Stimulated activated CD8-positive, alpha-beta memory T cell treated with anti-CD3 and anti-CD28 coated beads, Interleukin-7, amount 100 ng/mL, for 24 hours (primary cell): ENCODE measurements around the gene FPR1.

ENCODE experiments used
- DNase-seq: peaks from one replicate; pipeline ENCODE4 v3.0.0-alpha.2; 2020; ENCODE audit warnings: low read depth

The FPR1 gene

DNA sequence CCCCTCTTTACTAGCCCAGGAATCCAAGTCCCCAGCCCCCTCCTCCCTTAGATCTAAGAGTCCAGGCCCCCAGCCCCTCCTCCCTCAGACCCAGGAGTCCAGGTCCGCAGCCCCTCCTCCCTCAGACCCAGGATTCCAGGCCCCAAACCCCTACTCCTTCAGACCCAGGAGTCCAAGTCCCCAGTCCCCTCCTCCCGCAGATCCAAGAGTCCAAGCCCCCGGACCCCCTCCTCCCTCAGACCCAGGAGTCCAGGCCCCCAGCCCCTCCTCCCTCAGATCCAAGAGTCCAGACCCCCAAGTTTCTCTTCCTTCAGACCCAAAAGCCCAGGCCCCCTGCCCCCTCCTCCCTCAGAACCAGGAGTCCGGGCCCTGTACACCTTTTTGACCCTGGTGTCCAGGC, 47.1 kb downstream of the FPR1 start:
- no peak for DNase-seq

DNA sequence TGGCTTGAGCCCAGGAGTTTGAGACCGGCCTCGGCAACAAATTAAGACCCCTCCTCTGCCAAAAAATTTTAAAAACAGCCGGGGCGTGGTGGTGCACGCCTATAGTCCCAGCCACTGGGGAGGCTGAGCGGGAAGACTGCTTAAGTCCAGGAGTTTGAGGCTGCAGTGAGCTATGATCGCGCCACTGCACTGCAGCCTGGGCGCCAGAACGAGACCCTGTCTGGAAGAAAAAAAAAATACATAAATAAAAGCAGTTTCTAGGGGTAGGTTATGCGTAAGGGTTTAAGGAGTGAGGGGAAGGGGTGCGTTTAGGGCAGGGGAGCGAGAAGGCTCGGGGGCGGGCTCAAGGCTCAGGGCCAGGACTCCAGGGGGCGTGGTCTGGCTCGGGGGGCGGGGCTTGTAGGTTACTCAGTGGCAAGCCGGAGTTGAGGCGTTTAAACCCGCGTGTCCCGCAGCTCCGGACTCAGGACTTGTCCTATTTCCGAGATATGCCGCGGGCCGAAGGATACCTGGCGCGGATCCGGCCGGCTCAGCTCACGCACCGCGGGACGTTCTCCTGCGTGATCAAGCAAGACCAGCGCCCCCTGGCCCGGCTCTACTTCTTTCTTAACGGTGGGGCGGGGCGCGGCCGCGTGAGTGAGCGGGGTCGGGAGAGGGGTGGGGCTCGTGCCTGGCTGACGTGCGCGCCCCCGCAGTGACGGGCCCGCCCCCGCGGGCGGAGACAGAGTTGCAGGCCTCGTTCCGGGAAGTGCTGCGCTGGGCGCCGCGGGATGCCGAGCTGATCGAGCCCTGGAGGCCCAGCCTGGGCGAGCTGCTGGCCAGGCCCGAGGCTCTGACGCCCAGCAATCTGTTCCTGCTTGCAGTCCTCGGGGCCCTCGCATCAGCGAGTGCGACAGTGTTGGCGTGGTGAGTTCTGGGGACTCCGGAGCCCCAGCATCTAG, 47.8 kb downstream of the FPR1 start:
- DNase-seq = peak; percentile 91

DNA sequence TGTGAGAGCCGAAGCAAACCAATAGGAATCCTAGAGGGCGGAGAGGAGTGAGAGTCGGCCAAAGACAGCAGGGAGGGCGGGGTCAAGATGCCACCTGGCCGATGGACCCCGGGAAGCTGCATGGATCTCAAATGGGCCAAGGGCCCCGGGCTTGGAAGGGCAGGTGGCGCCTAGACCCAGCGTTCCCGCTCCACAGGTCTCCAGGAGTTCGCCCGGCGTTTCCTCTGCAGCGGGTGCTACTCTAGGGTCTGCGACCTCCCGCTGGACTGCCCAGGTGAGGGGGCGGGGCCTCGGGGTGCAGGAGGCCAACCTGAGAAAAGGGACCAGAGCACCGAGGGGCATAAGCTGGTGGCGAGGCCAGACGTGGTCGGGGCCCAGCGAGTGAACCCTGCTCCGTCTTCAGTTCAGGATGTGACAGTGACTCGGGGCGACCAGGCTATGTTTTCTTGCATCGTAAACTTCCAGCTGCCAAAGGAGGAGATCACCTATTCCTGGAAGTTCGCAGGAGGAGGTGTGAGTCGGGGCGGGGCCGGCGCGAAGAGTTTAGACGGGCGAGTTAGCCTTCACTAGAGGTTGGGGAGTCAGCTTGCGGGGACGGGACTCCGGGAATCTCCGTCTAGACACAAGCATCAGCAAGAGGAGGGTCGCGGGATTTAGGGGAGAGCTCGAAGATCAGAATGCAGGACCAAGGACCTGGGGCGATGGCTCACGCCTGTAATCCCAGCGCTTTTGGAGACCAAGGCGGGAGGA, 48.7 kb downstream of the FPR1 start:
- no peak for DNase-seq

DNA sequence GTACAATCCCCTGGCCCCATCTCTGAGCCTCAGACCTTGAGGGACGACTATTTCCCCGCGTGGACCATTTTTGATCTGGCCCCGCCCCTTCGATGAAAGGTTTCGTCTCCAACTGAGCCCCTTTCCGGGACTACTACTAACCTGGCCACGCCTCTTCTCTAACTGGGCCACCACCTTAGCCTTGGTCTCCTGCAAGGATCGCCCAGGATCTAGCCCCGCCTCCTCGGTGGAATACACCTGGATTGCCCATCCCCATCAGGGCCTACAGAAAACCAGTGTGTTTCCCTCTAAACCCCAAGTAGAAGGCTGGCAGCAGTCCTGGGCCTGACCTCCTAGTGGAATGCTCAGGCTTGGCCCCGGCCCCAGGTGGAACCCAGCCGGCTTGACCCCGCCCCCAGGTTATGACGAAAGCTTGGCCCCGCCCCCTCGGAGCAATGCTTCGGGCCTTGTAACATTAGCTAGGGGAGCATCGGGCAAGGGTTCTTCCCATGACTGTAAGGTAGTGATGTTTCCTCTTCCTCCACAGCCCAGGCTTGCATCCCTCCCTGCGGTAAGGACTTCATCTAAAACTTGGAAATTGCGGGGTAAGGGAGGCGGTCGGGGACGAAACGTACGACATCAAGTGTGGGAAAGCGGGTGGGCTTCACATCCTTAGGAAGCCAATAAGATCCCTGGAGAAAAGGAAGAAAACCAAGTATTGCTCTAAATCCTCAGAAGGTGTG, 49.4 kb downstream of the FPR1 start:
- DNase-seq = no peak

DNA sequence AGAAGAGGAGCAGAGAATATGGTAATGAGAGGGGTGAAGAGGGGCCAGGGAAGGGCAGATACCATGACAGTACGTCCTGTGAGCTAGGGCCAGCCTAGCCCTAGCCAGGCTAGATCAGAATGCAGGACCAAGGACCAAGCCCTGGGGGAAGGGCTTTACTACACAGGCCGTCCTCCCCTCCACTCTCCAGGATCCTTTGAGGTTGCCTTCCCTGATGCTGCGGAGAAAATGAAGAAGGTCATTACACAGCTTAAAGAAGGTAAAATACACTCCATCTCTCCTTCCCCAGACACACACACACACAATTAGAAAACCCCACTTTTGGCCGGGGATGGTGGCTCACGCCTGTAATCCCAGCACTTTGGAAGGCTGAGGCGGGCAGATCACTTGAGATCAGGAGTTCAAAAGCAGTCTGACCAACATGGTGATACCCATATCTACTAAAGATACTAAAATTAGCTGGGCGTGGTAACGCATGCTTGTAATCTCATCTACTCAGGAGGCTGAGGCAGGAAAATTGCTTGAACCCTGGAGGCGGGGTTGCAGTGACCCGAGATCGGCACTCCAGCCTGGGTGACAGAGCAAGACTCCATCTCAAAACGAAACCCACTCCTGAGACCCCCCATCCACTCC, 50.1 kb downstream of the FPR1 start:
- DNase-seq = no peak

DNA sequence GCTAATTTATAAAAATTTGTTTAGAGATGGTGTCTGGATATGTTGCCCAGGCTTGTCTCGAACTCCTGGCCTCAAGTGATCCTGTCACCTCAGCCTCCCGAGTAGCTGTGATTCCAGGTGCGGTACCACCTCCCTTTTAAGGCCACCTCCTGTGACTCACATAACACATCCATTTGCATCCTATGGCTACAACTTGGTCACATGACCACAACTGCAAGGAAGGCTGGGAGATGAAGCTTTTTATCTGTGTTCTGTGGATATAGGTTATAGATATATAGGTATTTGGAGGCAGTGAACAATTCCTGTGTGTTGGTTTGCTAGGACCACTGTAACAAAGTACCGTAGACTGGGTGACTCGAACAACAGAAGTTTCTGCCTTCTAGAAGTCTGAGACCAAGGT, 52.5 kb downstream of the FPR1 start:
- no peak for DNase-seq

DNA sequence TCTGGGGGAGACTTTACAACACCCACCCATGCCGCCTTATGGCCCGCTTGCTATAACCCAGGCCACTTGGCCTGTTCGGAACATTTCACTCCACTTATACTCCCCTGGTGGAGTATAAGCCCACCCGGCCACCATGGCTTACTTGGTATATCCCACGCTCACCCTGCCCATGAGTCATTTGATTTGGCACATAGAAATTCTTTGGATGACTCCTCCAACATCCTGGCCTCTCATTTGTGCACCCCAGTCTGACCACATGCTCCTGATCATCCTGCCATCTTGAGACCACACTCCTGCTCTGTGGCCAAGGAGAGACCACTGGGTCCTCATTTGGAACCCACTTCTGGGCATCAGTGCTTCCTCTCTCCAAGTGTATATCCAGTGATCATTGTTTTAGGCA, 53.4 kb downstream of the FPR1 start:
- DNase-seq = no peak

DNA sequence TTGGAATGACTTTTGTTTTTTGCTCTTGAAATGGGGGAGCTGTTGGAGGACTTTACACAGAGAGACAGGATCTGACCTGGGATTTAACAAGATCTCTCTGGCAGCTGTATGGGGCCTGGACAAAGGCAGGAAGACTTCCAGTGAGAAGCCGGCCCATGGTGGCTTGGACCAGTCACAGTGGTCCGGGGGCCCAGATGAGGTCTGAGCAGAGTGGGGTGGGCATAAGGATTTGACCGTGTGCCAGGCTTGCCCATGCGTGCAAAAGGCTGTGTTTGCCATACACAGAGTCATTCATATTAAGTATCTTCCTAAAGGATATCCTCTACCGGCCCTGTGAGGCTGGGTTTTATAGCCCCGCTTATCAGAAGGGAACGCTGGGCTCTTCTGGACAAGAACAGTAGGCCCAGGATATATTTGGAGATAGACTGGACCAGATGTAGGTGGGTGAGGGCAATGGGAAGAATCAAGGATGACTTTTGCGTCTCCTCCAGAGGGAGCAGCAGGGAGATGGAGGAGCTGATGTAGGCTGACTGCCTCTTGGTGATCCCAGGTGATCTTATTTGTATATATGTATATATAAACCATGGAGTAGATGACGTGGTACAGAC, 54.4 kb downstream of the FPR1 start:
- DNase-seq = no peak

DNA sequence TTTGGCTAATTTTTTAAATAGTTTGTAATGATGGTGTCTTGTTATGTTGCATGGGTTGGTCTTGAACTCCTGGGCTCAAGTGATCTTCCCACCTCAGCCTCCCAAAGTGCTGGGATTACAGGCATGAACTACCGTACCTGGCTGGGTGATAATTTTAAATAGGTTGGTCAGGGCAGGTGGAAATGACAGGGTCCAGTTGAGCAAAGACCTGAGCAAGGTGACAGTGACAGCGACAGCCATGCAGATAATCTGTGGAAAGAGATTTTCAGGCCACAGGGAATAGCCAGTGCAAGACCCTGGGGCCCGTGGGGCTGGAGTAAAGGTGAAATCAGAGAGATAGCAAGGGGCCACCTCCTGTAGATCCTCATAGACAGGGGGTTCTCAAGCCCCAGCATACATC, 55.1 kb downstream of the FPR1 start:
- DNase-seq = no peak
